Testis (tissue), 2 donors: ENCODE data around the gene PPCDC.

Experiments
- POLR2A ChIP-seq: fragments of 450-650 bp; IDR thresholded peaks from one replicate; pipeline ENCODE4 v1.6.1; 2017; ENCODE audit warnings: antibody characterized with exemption, mild to moderate bottlenecking, moderate library complexity
- TF ChIP-seq, protein P1 (sequence below), 3 experiments: fragments of 450-650 bp in 2 of 3; fragments of 200-600 bp in 1 of 3; sonication (generic) in 1 of 3; IDR thresholded peaks; one replicate each; pipeline ENCODE4 v1.5.1; 2016 to 2019; ENCODE audit warnings: antibody characterized with exemption in 3 of 3, mild to moderate bottlenecking in 2 of 3, moderate library complexity in 1 of 3

DNA sequence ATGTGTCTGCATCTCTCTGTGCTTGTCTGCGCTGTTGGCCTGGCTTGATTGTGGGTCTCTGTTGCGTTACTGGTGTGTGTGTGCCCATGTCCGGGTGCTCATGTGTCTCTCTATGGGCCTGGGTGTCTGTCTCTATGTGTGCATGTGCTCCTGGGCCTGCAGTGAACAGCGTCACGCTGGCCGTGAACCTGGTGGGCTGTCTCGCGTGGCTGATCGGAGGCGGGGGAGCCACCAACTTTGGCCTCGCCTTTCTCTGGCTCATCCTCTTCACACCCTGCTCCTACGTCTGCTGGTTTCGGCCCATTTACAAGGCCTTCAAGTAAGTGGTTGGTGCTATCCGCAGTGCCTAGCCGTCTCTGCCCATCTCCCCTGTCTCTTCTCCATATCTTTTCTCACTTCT lies 7.0 kb upstream of the PPCDC start:
- TF ChIP-seq, protein P1, sequence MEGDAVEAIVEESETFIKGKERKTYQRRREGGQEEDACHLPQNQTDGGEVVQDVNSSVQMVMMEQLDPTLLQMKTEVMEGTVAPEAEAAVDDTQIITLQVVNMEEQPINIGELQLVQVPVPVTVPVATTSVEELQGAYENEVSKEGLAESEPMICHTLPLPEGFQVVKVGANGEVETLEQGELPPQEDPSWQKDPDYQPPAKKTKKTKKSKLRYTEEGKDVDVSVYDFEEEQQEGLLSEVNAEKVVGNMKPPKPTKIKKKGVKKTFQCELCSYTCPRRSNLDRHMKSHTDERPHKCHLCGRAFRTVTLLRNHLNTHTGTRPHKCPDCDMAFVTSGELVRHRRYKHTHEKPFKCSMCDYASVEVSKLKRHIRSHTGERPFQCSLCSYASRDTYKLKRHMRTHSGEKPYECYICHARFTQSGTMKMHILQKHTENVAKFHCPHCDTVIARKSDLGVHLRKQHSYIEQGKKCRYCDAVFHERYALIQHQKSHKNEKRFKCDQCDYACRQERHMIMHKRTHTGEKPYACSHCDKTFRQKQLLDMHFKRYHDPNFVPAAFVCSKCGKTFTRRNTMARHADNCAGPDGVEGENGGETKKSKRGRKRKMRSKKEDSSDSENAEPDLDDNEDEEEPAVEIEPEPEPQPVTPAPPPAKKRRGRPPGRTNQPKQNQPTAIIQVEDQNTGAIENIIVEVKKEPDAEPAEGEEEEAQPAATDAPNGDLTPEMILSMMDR (IDR thresholded peaks at IDR 0.05): no peak
- TF ChIP-seq POLR2A: no peak
